ENCODE results near the gene CCDC9B.

CCDC9B gene

DNA sequence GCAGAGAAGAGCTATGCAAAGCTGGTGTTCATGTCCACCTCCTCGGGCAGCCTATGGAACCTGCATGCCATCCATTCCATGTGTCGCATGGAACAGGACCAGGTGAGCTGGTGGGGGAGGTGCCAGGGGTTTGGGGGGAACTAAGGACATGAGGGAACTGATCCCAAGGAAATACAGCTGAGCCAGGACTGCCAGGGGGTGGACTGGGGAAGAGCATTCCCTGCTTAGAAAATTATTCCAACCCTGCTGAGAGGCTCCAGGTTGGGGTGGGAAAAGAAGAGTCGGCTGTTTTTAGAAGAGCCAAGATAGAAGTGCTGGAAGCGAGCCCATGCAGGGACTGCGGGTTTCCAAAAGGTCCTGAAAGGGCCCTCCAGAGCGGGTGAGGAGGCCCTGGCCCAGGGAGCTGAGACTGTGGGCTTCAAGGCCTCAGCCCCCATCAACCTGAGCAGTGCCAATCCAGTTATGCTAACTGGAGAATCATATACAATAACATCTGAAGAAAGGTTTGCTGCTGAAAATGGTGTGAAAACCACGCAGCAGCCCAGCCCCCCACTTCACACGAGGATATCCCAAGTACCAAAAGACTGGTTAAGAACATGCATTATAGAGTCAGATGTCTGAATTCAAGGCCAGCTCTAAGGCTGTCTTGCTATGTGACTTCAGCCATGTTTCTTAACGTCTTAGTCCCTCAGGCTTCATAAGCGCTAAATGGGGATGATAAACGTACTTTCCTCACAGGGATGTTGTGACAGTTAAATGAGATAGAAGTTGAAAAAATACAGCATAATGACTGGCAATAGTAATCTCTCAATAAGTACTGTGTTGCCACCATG is 25.1 kb upstream of the CCDC9B start:
- DNase-seq (ENCODE audit: low read depth in 2 of 2) = no peak

DNA sequence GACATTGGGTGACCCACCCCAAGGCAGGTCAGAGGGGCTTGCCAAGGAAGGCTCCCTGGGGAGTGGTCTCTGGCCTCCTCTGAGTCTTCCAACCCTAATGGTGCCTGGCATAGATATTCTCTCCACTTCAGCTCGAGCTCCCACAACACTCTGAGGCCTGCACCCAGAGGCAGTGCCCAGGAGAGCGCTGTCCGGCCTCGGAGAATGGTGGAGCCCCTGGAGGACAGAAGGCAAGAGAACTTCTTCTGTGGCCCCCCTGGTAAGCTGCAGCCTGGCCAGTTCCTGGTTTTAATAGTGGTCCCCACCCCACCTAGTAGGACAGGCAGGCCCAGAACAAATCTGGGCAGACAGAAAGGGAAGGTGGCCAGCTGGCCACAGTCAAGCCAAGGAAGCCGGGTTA is 24.3 kb upstream of the CCDC9B start:
- no peak for DNase-seq (ENCODE audit: low read depth in 2 of 2)

GRCh38 chr15:40364251-40364650 is 23.5 kb upstream of the CCDC9B start:
- DNase-seq (ENCODE audit: low read depth in 2 of 2) = no peak

GRCh38 chr15:40363611-40364010 is 22.9 kb upstream of the CCDC9B start:
- no peak for DNase-seq (ENCODE audit: low read depth in 2 of 2)

GRCh38 chr15:40361640-40362039 is 20.9 kb upstream of the CCDC9B start:
- no peak for DNase-seq (ENCODE audit: low read depth in 2 of 2)

- no peak for DNase-seq (ENCODE audit: low read depth in 2 of 2)
Measured at GRCh38 chr15:40360015-40360414, 19.3 kb upstream of the CCDC9B start.

DNA sequence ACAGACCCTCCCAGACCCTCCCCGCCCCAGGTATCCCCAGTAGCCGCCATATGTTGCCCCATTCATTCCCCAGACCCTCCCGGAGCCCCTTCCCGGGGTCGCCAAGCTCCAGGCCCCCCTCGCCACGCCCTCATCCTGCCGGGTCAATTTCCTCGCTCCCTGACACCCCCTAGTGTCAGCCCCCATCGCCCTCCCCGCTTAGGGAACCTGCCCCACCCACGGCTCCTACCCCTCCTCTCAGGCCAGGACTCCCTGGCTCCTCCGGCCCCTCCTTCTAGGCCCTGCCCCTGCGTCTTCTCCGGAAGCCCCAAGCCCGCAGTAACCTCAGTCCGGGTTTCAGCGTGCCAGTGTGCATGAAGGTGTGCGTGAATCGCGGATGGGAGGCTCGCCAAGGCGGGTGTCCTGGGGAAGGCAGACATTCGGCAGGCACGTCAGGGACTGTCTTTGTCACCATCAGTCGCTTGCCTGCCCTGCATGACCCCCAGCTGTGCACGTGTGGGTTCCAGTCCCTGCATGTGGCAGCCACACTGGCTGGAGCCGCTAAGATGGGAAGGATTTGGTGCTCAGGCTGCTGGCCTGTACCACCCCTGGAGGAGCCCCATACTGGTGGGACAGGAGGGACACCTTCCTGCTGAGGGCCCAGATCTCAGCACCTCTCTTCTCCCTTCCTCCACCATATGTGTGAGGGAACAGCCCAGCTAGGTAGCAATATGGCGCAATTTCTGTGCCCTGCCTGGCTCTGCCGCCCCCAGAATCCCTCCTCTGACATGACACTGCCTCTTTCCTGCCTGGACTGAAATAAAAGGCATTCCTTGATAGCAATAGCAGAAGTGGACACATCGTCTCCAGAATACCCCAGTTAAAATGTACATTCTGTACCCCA is 18.0 kb upstream of the CCDC9B start:
- DNase-seq (ENCODE audit: low read depth in 2 of 2) = no peak

GRCh38 chr15:40357723-40358470 is 17.2 kb upstream of the CCDC9B start, which contains the start of gene DISP2:
Gene DISP2 (plus strand): TSS chr15:40358219. CDS start chr15:40358322, 103 bp downstream.
- DNase-seq (ENCODE audit: low read depth in 2 of 2) = peak; percentile 61 to 68

DNA sequence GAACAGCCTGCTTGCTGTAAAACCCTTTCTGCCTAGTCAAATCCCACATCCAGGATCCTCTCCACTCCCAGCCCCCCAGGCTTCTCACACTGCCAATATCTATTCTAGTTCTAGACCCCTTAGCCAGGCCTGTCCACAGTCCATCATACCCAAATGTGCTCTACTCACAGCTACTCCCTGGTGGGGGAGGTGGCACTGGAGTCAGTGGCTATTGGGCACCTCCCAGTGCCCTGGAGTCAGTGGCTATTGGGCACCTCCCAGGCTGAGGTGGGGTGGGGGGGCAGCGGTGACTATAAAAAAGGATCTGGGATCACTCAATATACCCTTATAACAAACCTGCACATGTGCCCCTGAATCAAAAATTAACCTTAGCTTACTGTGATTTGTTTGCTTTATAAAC is 16.5 kb upstream of the CCDC9B start:
- DNase-seq (ENCODE audit: low read depth in 2 of 2) = no peak

DNA sequence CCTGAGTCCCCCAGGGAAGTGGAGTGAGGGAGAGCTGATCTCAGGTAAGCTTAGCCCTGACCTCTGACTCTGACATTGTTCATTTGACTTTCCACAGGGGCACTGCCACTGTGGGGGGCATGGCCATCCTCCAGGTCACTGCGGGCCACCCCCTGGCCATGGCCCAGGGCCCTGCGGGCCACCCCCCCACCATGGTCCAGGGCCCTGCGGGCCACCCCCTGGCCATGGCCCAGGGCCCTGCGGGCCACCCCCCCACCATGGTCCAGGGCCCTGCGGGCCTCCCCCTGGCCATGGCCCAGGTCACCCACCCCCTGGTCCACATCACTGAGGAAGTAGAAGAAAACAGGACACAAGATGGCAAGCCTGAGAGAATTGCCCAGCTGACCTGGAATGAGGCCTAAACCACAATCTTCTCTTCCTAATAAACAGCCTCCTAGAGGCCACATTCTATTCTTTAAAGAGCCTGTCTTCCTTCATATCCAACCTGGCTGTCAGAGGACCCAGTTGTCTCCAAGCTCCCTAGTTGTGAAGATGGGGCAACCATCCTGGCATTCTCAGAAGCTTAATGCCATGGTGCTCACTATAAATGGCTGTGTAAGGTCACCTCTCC is 15.3 kb upstream of the CCDC9B start:
- no peak for DNase-seq (ENCODE audit: low read depth in 2 of 2)

- DNase-seq (ENCODE audit: low read depth in 2 of 2) = no peak
Measured at GRCh38 chr15:40354408-40355171, 13.9 kb upstream of the CCDC9B start.

GRCh38 chr15:40353697-40354096 is 13.0 kb upstream of the CCDC9B start:
- no peak for DNase-seq (ENCODE audit: low read depth in 2 of 2)

DNA sequence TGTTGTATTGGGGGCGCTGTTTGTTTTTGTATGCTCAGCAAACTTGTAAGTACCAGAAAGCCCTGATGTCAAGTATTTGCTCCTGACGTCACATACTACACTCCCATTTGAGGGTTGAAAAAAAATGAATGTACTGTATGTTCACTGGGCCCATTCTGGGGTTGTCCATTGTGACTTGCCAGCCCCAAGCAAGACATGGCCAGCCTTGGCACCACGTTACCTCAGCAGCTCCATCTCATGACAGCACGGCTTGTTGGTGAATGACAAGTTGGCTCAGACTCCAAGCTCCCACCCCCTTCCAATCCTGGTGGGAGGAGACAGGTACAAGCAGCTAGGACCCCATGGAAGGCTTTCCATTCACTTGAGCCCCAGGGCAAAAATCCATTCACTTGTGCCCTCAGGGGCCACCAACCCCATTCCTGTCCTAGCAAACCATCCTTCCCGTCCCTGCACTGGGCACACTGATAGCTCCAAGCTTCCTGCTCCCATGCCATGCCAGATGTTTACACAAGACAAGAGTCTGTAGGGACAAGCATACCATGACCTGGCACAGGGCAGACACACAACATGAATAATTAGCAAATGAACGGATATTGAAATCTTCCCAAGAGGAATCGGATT is 11.7 kb upstream of the CCDC9B start:
- DNase-seq (ENCODE audit: low read depth in 2 of 2) = no peak

- no peak for DNase-seq (ENCODE audit: low read depth in 2 of 2)
Measured at GRCh38 chr15:40349163-40349562, 8.4 kb upstream of the CCDC9B start.

DNA sequence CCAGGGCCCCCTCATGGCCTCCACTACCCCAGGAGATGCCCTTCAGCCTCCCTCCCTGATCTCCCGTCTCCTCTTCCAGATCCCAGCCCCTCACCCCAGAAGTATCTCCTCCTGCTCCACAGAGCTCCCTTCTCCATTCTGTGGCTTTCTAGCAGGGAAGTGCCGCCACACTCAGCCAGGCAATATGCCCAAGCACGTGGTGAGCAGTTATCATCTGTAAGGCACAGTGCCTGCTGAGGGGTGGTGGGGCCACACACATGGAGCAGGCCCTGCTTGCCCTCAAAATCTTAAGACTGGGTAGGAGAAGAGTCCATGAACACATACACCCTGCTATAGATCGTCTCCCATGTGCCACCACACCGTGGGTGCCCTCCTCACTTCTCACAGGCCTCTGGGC is 7.7 kb upstream of the CCDC9B start:
- DNase-seq (ENCODE audit: low read depth in 2 of 2) = no peak

- no peak for DNase-seq (ENCODE audit: low read depth in 2 of 2)
Measured at GRCh38 chr15:40347559-40348473, 7.1 kb upstream of the CCDC9B start.

DNA sequence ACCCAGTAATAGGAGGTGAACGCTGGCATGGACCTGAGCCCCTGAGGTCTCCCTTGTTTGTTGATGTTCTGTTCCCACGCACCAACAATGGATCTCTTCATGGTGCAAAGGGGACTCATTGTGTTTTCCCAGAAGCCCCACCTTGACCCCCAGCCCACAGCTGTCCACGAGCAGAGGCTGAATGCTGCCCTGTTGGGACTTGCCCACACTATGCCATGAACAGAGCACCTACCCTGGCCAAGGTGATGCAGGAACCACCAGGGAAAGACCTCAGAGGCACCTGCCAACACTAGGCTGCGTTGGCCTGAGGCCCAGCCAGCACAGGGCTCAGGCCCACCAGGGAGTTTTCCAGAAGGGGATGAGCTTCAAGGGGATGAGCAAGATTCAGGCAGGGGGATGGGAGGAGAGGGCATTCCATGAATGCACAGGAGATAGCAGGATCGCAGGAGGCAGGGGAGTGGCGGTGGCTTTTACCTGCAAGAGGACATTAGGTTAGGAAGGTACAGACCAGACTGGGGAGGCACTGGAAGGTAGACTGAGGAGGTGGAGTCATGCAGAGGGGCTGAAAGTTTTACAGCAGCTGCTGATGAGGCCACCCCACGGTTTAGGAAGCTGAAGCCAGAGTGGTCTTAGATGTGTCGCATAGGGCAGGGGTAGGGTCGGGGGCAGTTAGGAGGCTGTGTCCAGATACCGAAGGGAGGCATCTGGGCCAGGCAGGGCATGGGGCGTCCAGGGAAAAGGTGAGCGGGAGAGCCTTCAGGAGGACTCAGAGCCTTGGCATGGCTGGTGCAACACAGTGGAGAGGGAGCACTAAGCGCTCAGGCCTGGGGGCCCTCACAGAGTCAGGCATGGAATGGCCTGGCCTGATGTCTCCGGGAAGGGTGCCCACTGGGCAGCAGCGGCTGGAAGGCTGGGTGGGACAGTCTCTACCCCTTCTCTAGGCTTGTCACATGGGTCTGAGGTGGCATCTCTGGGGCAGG is 6.1 kb upstream of the CCDC9B start:
- no peak for DNase-seq (ENCODE audit: low read depth in 2 of 2)
